CD4-positive, alpha-beta memory T cell (primary cell): ENCODE measurements around the gene PGLYRP3. TPM values are rescaled to one million over a fixed set of nuclear protein-coding genes. Genes with fewer than 3 reads are reported as not detected.
"Not testable (repeated sequence)": the region's sequence is repeated elsewhere in the genome, so short reads cannot be mapped to it uniquely, and the experiment has no call there.

Source experiments
- CTCF ChIA-PET: fragments of 350-600 bp; sonication (Branson Sonifier 250); formaldehyde crosslinking; loops from one replicate; lab custom pipeline; 2021; ENCODE audit warnings: inconsistent platforms; ENCODE audit not compliant: partially characterized antibody; lab: Charles Lee
- POLR2A ChIA-PET: fragments of 350-600 bp; sonication (Branson Sonifier 250); formaldehyde crosslinking; loops from one replicate; lab custom pipeline; 2021; ENCODE audit not compliant: partially characterized antibody; lab: Charles Lee
- DNase-seq, 5 donors: peaks; one replicate each; pipeline versions ENCODE4 v3.0.0 to v3.0.0-alpha.2; 2020 to 2022; ENCODE audit warnings: mixed read lengths in 1 of 5
- H3K27ac ChIP-seq: one replicate; pipeline ENCODE4 v1.7.0; 2013; ENCODE audit warnings: low read depth, low read length
- H3K27me3 ChIP-seq: 2 replicates; pipeline ENCODE4 v1.7.0; 2013; ENCODE audit warnings: mild to moderate bottlenecking, low read length, moderate library complexity; ENCODE audit not compliant: insufficient read depth
- H3K36me3 ChIP-seq: 2 replicates; pipeline ENCODE4 v1.7.0; 2013; ENCODE audit warnings: mild to moderate bottlenecking, low read length, moderate library complexity; ENCODE audit not compliant: insufficient read depth
- H3K4me1 ChIP-seq: 2 replicates; pipeline ENCODE4 v1.7.0; 2013; ENCODE audit warnings: mild to moderate bottlenecking, low read length, moderate library complexity; ENCODE audit not compliant: insufficient read depth
- H3K4me3 ChIP-seq, 2 donors: one replicate each; pipeline ENCODE4 v1.7.0; 2013; ENCODE audit warnings: low read length in 2 of 2, mild to moderate bottlenecking in 1 of 2
- H3K9me3 ChIP-seq, 2 donors: one replicate each; pipeline ENCODE4 v1.7.0; 2013; ENCODE audit warnings: low read length in 2 of 2, control low read depth in 1 of 2; ENCODE audit not compliant: control insufficient read depth in 1 of 2
- H3K27ac Mint-ChIP-seq, 7 donors: one replicate each; pipeline ENCODE4 v1.8.0; 2020 to 2021; ENCODE audit warnings: mixed read lengths in 7 of 7, mild to moderate bottlenecking in 6 of 7, inconsistent platforms in 3 of 7, moderate library complexity in 3 of 7
- H3K27me3 Mint-ChIP-seq, 2 donors: one replicate each; pipeline ENCODE4 v1.8.0; 2020 to 2021; ENCODE audit warnings: mixed read lengths in 2 of 2
- H3K36me3 Mint-ChIP-seq, 2 donors: one replicate each; pipeline ENCODE4 v1.8.0; 2020 to 2021; ENCODE audit warnings: mixed read lengths in 2 of 2, inconsistent platforms in 1 of 2, mild to moderate bottlenecking in 1 of 2
- H3K4me1 Mint-ChIP-seq, 4 donors: one replicate each; pipeline ENCODE4 v1.8.0; 2020 to 2021; ENCODE audit warnings: mixed read lengths in 4 of 4, mild to moderate bottlenecking in 1 of 4
- H3K4me3 Mint-ChIP-seq, 8 donors: one replicate each; pipeline ENCODE4 v1.8.0; 2020 to 2021; ENCODE audit warnings: mixed read lengths in 8 of 8, mild to moderate bottlenecking in 7 of 8, moderate library complexity in 6 of 8, inconsistent platforms in 3 of 8
- H3K9me3 Mint-ChIP-seq, 8 donors: one replicate each; pipeline ENCODE4 v1.8.0; 2020 to 2021; ENCODE audit warnings: mixed read lengths in 8 of 8, mild to moderate bottlenecking in 5 of 8, inconsistent platforms in 3 of 8, moderate library complexity in 1 of 8
- intact Hi-C: fragments of 100-400 bp; cut with micrococcal nuclease; formaldehyde crosslinking; loops from one replicate; pipeline ENCODE4 v1.15.1; 2023
- polyA plus RNA-seq, 2 donors: library from polyadenylated mRNA; unstranded; fragments of 300-500 nt; fragmentation: Illumina TruSeq; gene quantifications; one replicate each; pipeline ENCODE4 v1.2.3, GENCODE V29; 2021
- total RNA-seq, 2 experiments: library from RNA; stranded (reverse); gene quantifications; one replicate each; pipeline ENCODE4 v1.2.3, GENCODE V29; 2021

The PGLYRP3 gene
- total and polyA plus RNA-seq, 4 experiments from 2014 or later: not detected

DNA sequence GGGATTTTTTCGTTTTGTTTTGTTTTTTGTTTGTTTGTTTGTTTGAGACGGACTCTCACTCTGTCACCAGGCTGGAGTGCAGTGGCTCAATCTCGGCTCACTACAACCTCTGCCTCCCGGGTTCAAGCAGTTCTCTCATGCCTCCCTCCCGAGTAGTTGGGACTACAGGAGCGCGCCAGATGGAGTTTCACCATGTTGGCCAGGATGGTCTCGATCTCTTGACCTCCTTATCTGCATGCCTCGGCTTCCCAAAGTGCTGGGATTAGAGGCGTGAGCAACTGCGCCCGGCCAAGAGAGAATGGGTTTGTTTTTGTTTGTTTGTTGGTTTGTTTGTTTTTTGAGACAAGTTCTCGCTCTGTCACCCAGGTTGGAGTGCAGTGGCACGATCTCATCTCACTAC is 34.3 kb upstream of the PGLYRP3 start:
- Mint-ChIP-seq H3K27me3 (peaks cover 16 to 18% of the 10 kb centered on the region in 2 donors), H3K4me1 (peaks cover 18 to 43% (median 28%) of the 10 kb centered on the region in 4 donors)
- H3K27ac Mint-ChIP-seq, H3K4me3 Mint-ChIP-seq, H3K27ac ChIP-seq, H3K27me3 ChIP-seq, H3K36me3 Mint-ChIP-seq, DNase-seq, intact Hi-C loops, H3K9me3 ChIP-seq, H3K36me3 ChIP-seq, H3K4me3 ChIP-seq, POLR2A ChIA-PET, H3K9me3 Mint-ChIP-seq: not testable (repeated sequence)
- CTCF ChIA-PET: interaction anchor here (1.0 kb wide), 1 partner anchor 148 kb away, joined by 4 read pairs; no protein-coding TSS in a partner anchor
- H3K4me1 ChIP-seq: peaks cover 38% of the 10 kb centered on the region

DNA sequence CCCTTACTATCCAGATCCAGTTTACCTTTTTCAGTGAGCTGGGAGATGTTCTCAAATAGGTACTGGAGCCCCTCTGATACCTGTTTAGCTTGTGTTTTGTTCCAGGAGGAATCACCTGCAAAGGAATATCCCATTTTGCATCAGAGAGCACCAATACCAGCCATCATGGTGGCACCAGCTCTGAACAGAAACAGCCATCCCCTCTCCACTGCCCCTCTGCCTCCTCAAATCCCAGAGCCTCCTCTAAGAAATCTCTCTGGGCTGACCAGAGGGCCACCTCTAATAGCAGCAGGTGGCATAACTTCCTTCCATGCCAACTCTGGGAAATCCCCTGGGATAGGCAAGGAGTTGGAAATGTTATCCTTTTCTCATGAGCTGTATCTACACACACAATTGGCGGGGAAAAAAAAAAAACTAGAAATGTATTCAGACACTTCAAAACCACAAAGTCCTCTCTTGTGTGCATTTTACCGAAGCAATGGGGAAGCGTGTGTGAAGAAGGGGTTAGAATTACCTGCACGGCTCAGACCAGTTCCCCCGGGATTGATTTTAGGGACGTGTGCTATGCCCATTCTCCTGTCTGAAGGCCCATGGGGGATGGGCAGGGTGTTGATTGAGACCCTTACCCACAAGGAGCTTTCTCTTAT is 33.4 kb upstream of the PGLYRP3 start:
- H3K4me1 Mint-ChIP-seq: peaks cover 18 to 44% (median 28%) of the 10 kb centered on the region in 4 donors
- Histone ChIP-seq H3K36me3 (no peaks in the 10 kb centered on the region), H3K4me3 (no peak overlapping the region), H3K27me3 (no peaks in the 10 kb centered on the region), H3K9me3 (no peaks in the 10 kb centered on the region), H3K27ac (no peak overlapping the region), H3K4me1 (peaks cover 38% of the 10 kb centered on the region)
- ChIA-PET POLR2A (no interaction called here), CTCF (interaction anchor here (0.6 to 1.3 kb wide), 3 partner anchors 9 to 149 kb away, joined by 3 to 6 read pairs (median 4); no protein-coding TSS in a partner anchor)
- H3K9me3 Mint-ChIP-seq: no peaks in the 10 kb centered on the region
- peaks cover 16 to 21% of the 10 kb centered on the region in 2 donors for H3K27me3 Mint-ChIP-seq
- peak overlapping the region in 7 of 8 donors; percentile 1 to 81 (median 55) for H3K4me3 Mint-ChIP-seq
- intact Hi-C loops: no loop called here
- H3K27ac Mint-ChIP-seq: peak overlapping the region in 5 of 7 donors; percentile 23 to 75 (median 28)
- no peaks in the 10 kb centered on the region for H3K36me3 Mint-ChIP-seq
- no peak for DNase-seq

DNA sequence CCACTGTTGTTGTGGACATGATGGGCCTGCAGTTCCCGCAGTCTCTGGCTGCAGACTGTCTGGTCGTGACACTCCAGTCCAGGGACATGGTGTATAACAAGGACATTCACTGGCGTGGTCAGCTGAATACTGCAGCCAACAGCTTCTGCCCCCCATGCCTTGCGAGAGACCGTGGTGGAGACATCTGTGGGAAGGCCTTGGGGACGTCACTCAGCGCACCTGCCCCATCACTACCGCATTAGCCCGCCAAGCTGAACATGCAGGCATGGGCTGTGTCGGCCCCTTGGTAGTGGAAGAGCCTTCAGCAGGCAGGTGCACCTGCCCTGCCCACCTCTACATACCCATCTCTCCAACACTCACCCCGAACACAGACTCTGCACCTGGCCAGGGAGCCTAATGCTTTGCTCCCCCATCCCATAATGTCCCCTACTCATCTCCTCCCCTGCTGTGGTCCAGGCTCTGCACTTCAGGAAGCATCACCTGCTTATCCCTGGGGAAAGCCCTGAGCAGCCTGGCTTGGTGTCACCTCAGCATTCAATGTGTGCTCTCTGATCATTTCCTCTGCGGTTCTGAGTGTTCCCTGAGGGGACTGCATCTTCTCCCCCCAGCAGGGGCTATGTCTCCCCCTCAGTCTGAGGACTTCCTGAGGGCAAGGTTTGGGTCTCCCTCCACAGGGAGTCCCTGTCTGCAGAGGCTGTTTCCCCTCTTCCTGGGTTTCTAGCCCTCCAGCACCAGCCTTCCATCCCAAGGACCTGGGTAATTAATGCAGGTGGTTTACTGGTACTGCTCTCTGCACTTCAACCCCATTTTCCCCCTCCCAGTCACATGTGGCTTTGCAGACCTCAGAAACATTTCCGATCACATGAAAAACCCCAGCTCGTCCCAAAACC is 32.7 kb upstream of the PGLYRP3 start:
- no peaks in the 10 kb centered on the region for H3K9me3 ChIP-seq
- peak in 1 of 5 donors; percentile 21 for DNase-seq
- peaks cover 39% of the 10 kb centered on the region for H3K4me1 ChIP-seq
- H3K36me3 ChIP-seq: no peaks in the 10 kb centered on the region
- peaks cover 16 to 21% of the 10 kb centered on the region in 2 donors for H3K27me3 Mint-ChIP-seq
- H3K4me3 ChIP-seq: no peak overlapping the region
- H3K9me3 Mint-ChIP-seq: no peaks in the 10 kb centered on the region
- POLR2A ChIA-PET: no interaction called here
- peak overlapping the region in 7 of 8 donors; percentile 1 to 81 (median 55) for H3K4me3 Mint-ChIP-seq
- H3K4me1 Mint-ChIP-seq: peaks cover 18 to 52% (median 33%) of the 10 kb centered on the region in 4 donors
- intact Hi-C loops: no loop called here
- peak overlapping the region in 4 of 7 donors; percentile 23 to 75 (median 34) for H3K27ac Mint-ChIP-seq
- H3K27ac ChIP-seq: no peak overlapping the region
- CTCF ChIA-PET: interaction anchor here (0.6 to 4.0 kb wide), 3 partner anchors 8 to 59 kb away, joined by 3 to 24 read pairs (median 6); no protein-coding TSS in a partner anchor
- H3K36me3 Mint-ChIP-seq: no peaks in the 10 kb centered on the region
- no peaks in the 10 kb centered on the region for H3K27me3 ChIP-seq

DNA sequence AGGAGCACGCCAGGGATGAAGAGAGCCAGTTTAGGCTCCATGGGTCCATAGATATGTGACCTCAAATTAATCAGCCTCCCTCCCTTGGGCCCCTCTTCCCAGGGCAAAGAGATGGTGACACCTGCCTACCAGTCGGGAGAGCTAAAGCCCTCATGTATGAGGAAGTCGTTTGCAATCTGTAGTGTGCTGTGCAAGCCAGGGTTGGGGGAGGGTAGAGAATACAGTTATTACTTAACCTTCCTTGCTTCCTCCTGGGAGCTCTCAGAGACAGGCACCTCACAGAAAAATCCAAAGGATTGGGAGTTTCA is 31.9 kb upstream of the PGLYRP3 start:
- Mint-ChIP-seq H3K27ac (peak overlapping the region in 1 of 7 donors; percentile 65), H3K4me1 (peaks cover 24 to 59% (median 39%) of the 10 kb centered on the region in 4 donors), H3K36me3 (no peaks in the 10 kb centered on the region), H3K4me3 (peak overlapping the region in 2 of 8 donors; percentile 20 to 70), H3K27me3 (peaks cover 16 to 18% of the 10 kb centered on the region in 2 donors), H3K9me3 (no peaks in the 10 kb centered on the region)
- H3K4me1 ChIP-seq: peaks cover 46% of the 10 kb centered on the region
- CTCF ChIA-PET: interaction anchor here (1.4 to 4.0 kb wide), 2 partner anchors 8 to 11 kb away, joined by 3 to 24 read pairs; no protein-coding TSS in a partner anchor
- POLR2A ChIA-PET: no interaction called here
- DNase-seq: no peak
- no peaks in the 10 kb centered on the region for H3K36me3 ChIP-seq
- no peak overlapping the region for H3K4me3 ChIP-seq
- intact Hi-C loops: no loop called here
- H3K27ac ChIP-seq: no peak overlapping the region
- no peaks in the 10 kb centered on the region for H3K27me3 ChIP-seq
- no peaks in the 10 kb centered on the region for H3K9me3 ChIP-seq

DNA sequence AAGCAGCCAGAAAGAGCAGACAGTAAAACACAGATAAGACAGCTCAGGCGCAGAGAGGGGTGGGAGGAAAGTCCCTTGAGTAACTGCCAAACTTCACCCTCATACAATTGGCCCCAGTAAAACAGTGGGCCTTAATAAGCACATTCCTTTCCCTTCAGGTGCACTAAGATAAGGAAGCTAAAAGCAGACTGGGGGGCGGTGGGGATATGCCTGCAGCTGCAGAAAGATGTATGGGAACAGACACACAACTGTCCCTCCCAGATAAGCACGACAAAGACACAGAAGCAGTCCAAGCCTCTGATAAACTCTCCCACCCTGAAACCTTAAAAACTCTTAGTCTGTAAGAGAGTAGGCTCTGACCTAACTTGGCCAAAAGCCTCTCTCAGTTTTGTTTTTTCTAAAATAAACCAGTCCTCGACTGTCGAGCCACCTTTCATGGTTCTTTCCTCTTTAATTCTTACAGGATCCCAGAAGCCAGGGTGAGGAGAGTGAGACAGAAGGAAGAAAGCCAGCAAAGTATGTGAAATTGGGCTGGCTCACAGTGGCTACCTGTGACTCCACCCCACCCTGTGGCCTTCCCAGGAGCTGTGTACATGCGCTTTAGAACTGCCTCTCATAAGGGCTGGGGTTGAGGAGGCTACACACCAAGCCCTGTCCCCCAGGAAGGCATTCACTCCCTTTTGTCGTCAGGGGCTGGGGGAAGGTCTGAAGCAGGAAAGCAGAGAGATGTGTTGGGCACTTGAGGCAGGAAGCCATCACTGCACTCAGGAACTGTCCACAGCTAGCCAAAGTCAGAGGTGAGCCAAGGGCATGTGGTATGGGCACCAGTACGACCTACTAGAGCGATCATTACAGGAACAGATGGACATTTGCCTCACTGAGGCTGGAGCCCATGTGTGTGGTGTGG is 31.3 kb upstream of the PGLYRP3 start:
- Mint-ChIP-seq H3K4me1 (peaks cover 26 to 65% (median 45%) of the 10 kb centered on the region in 4 donors), H3K27ac (peak overlapping the region in 1 of 7 donors; percentile 65), H3K27me3 (peaks cover 12 to 16% of the 10 kb centered on the region in 2 donors), H3K9me3 (no peaks in the 10 kb centered on the region), H3K36me3 (no peaks in the 10 kb centered on the region), H3K4me3 (peak overlapping the region in 3 of 8 donors; percentile 20 to 70 (median 26))
- Histone ChIP-seq H3K27me3 (no peaks in the 10 kb centered on the region), H3K4me1 (peaks cover 52% of the 10 kb centered on the region), H3K27ac (no peak overlapping the region), H3K9me3 (no peaks in the 10 kb centered on the region), H3K36me3 (no peaks in the 10 kb centered on the region), H3K4me3 (no peak overlapping the region)
- ChIA-PET POLR2A (no interaction called here), CTCF (interaction anchor here (1.4 to 4.0 kb wide), 2 partner anchors 9 to 12 kb away, joined by 3 to 24 read pairs; no protein-coding TSS in a partner anchor)
- no peak for DNase-seq
- intact Hi-C loops: no loop called here

DNA sequence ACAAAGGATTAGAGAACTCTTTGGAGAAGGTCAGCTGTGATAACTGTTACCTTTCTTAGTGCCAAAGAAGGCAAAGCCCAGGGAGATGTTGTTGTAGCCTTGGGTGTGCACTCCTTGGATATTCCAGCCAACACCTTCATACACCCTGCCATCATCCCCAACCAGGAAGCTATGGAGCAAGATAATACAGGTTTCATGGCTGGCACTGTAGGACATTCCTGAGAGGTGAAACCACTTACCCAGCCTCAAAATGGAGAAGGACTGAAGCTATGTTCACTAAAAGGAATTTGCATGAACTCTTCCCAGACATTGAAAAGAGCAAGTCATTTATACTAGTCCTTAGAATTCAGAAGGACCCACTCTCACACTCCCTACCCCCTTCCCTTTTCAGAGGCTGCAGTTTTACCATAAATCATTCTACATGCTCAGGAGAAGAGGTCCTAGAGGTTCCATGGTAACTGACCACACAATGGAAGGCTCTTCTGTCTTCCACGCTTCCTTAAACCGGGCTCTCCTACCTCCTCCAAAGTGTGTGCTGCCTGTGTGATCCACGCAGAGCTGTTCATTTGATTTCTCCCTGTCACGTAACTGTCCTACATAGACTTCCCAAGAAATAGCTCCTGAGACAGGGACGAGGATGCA is 30.4 kb upstream of the PGLYRP3 start:
- no peak for DNase-seq
- Histone ChIP-seq H3K9me3 (no peaks in the 10 kb centered on the region), H3K27ac (no peak overlapping the region), H3K4me3 (no peak overlapping the region), H3K36me3 (no peaks in the 10 kb centered on the region), H3K4me1 (peaks cover 56% of the 10 kb centered on the region), H3K27me3 (no peaks in the 10 kb centered on the region)
- no peaks in the 10 kb centered on the region for H3K9me3 Mint-ChIP-seq
- no peak overlapping the region for H3K27ac Mint-ChIP-seq
- H3K36me3 Mint-ChIP-seq: no peaks in the 10 kb centered on the region
- peaks cover 10 to 18% of the 10 kb centered on the region in 2 donors for H3K27me3 Mint-ChIP-seq
- intact Hi-C loops: no loop called here
- H3K4me3 Mint-ChIP-seq: peak overlapping the region in 1 of 8 donors; percentile 57
- ChIA-PET POLR2A (no interaction called here), CTCF (interaction anchor here (1.4 to 4.0 kb wide), 2 partner anchors 10 to 12 kb away, joined by 3 to 24 read pairs; no protein-coding TSS in a partner anchor)
- H3K4me1 Mint-ChIP-seq: peaks cover 27 to 70% (median 51%) of the 10 kb centered on the region in 4 donors
